Body of pancreas (tissue), 4 donors: ENCODE data around the gene GRIFIN. TPM values are rescaled to one million over a fixed set of nuclear protein-coding genes. Genes with fewer than 3 reads are reported as not detected.

Experiments used
- ATAC-seq: fragments of 150-250 bp; one replicate; pipeline ENCODE4 v1.9.1; 2016
- DNase-seq, 4 donors: peaks; one replicate each; pipeline ENCODE4 v3.0.0-alpha.2; 2019
- H3K27ac ChIP-seq, 4 donors: fragments of 200-600 bp; sonication (generic); 1 replicate in 3 of 4; 2 replicates in 1 of 4; pipeline versions ENCODE4 v1.5.1 to v1.6.1; 2016 to 2019; ENCODE audit warnings: mild to moderate bottlenecking in 1 of 4, mixed read lengths in 1 of 4, moderate library complexity in 1 of 4
- H3K27me3 ChIP-seq, 2 donors: fragments of 200-600 bp; sonication (generic); one replicate each; pipeline ENCODE4 v1.6.0; 2016; ENCODE audit warnings: mild to moderate bottlenecking in 1 of 2
- H3K36me3 ChIP-seq, 2 donors: fragments of 200-600 bp; sonication (generic); replicated peaks in 1 of 2; 2 replicates each; pipeline ENCODE4 v1.5.1; 2016; ENCODE audit warnings: low read depth in 2 of 2; ENCODE audit not compliant: insufficient read depth in 1 of 2
- H3K4me1 ChIP-seq: fragments of 200-600 bp; sonication (generic); one replicate; pipeline ENCODE4 v1.6.0; 2016
- H3K4me3 ChIP-seq, 2 donors: fragments of 200-600 bp; sonication (generic); 1 replicate in 1 of 2; 2 replicates in 1 of 2; pipeline ENCODE4 v1.5.1; 2016 to 2019
- H3K9me3 ChIP-seq, 3 donors: fragments of 200-600 bp; sonication (generic); 1 replicate in 2 of 3; 2 replicates in 1 of 3; pipeline ENCODE4 v1.5.1; 2016
- POLR2A ChIP-seq, 3 donors: fragments of 450-650 bp; IDR thresholded peaks; one replicate each; pipeline ENCODE4 v1.6.1; 2016; ENCODE audit warnings: antibody characterized with exemption in 3 of 3, mild to moderate bottlenecking in 2 of 3
- WGBS, 2 donors: methylation state at CpG; one replicate each; pipeline ENCODE4 v1.1.5; 2017; 5-methylcytosine and 5-hydroxymethylcytosine counted together
- intact Hi-C: fragments of 100-400 bp; cut with DNase I; formaldehyde crosslinking; loops from one replicate; pipeline ENCODE4 v1.15.1; 2023
- total RNA-seq, 2 donors: library from RNA; depleted of rRNA; stranded (reverse); fragments of >200 nt; gene quantifications; one replicate each; pipeline ENCODE4 v1.1.0, GENCODE V29; 2016
- TF ChIP-seq, protein P1 (sequence below), 7 experiments: fragments of 450-650 bp in 4 of 7; fragments of 200-600 bp in 3 of 7; sonication (generic) in 3 of 7; IDR thresholded peaks; one replicate each; pipeline ENCODE4 v1.5.1; 2016 to 2019; ENCODE audit warnings: antibody characterized with exemption in 7 of 7

The GRIFIN gene
- total RNA-seq, 2 donors from 2014 or later, result not detected

- Histone ChIP-seq H3K9me3 (no peaks in the 10 kb centered on the region), H3K27me3 (no peaks in the 10 kb centered on the region), H3K4me3 (no peak overlapping the region), H3K36me3 (no peaks in the 10 kb centered on the region), H3K27ac (no peak overlapping the region), H3K4me1 (peaks cover 27% of the 10 kb centered on the region)
- 80 to 92% methylated on average over 1 to 6 of the region's 6 CpGs for WGBS, 2 donors
- intact Hi-C loops, result no loop called here
- TF ChIP-seq, protein P1, sequence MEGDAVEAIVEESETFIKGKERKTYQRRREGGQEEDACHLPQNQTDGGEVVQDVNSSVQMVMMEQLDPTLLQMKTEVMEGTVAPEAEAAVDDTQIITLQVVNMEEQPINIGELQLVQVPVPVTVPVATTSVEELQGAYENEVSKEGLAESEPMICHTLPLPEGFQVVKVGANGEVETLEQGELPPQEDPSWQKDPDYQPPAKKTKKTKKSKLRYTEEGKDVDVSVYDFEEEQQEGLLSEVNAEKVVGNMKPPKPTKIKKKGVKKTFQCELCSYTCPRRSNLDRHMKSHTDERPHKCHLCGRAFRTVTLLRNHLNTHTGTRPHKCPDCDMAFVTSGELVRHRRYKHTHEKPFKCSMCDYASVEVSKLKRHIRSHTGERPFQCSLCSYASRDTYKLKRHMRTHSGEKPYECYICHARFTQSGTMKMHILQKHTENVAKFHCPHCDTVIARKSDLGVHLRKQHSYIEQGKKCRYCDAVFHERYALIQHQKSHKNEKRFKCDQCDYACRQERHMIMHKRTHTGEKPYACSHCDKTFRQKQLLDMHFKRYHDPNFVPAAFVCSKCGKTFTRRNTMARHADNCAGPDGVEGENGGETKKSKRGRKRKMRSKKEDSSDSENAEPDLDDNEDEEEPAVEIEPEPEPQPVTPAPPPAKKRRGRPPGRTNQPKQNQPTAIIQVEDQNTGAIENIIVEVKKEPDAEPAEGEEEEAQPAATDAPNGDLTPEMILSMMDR (IDR thresholded peaks at IDR 0.05), result no peak
- TF ChIP-seq POLR2A (IDR thresholded peaks at IDR 0.05), result no peak
- DNase-seq, result no peak
- ATAC-seq, result no peak
Measured at GRCh38 chr7:2507917-2508306, 31.7 kb upstream of the GRIFIN start.

GRCh38 chr7:2507208-2507916 is 31.2 kb upstream of the GRIFIN start:
- TF ChIP-seq POLR2A (IDR thresholded peaks at IDR 0.05), result no peak
- TF ChIP-seq, protein P1 (IDR thresholded peaks at IDR 0.05), result no peak
- Histone ChIP-seq H3K27ac (no peak overlapping the region), H3K4me3 (no peak overlapping the region), H3K4me1 (peaks cover 25% of the 10 kb centered on the region), H3K36me3 (no peaks in the 10 kb centered on the region), H3K27me3 (peaks cover 0 to 1% of the 10 kb centered on the region in 2 donors), H3K9me3 (no peaks in the 10 kb centered on the region)
- intact Hi-C loops, result no loop called here
- DNase-seq (no peak), ATAC-seq (no peak)
- 76 to 78% methylated on average over 18 to 24 of the region's 26 CpGs for WGBS, 2 donors

DNA sequence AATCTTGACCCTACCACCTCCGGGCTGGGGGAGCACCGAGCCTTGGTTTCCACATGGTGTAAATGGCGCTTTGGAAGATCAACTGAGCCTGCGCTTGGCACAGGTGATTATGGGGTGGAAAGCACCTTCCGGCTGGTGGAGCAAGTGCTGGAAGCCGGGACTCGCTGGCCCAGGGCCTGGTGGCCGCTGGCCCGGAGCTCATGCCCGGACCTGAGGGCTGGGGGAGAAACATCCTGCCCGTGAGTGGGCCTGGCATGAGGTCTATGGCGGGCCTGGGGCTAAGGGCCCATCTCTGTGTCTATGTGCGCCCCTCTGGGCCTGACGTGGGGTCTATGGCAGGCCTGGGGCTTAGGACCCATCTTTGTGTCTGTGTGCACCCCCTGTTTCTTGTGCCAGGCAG is 29.2 kb upstream of the GRIFIN start:
- 90 to 91% methylated on average over 2 to 14 of the region's 14 CpGs for WGBS, 2 donors
- TF ChIP-seq, protein P1 (IDR thresholded peaks at IDR 0.05), result no peak
- TF ChIP-seq POLR2A (IDR thresholded peaks at IDR 0.05), result no peak
- no peak for DNase-seq

DNA sequence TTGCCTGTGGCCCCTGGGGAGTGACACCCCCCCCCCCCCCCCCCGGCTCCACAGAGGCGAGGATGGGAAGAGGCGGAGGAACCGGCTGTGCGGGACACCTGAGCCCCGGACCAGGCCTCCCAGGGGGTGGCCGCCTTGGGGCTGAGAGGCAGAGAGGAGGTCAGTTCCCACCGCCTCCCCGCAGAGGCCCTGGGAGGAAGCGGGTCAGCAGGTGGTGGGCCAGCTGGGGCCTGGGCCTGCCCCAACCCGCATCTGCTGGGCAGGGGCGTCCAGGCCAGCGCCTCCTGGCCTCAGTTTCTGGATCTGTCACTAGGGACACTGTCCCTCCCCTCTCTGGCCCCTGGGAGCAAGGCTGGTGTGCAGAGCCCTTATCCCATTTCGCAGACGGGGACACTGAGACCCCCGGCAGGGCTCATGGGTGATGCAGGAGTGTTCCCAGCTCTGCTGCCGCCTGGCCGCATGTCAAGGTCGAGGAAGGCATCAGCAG is 28.7 kb upstream of the GRIFIN start:
- ATAC-seq, result no peak
- no peak overlapping the region for H3K27ac ChIP-seq
- H3K36me3 ChIP-seq, result no peaks in the 10 kb centered on the region
- no peak overlapping the region for H3K4me3 ChIP-seq
- WGBS, 2 donors, result 70 to 88% methylated on average over 7 to 15 of the region's 19 CpGs
- intact Hi-C loops, result no loop called here
- H3K4me1 ChIP-seq, result peaks cover 5% of the 10 kb centered on the region
- TF ChIP-seq POLR2A (IDR thresholded peaks at IDR 0.05), result no peak
- TF ChIP-seq, protein P1 (IDR thresholded peaks at IDR 0.05), result no peak
- H3K27me3 ChIP-seq, result peaks cover 0 to 7% of the 10 kb centered on the region in 2 donors
- DNase-seq, result no peak
- H3K9me3 ChIP-seq, result no peaks in the 10 kb centered on the region

More for the DNA sequence above, 29.2 kb upstream of the GRIFIN start:
- Histone ChIP-seq H3K36me3 (no peaks in the 10 kb centered on the region), H3K9me3 (no peaks in the 10 kb centered on the region), H3K4me3 (no peak overlapping the region), H3K4me1 (peaks cover 5% of the 10 kb centered on the region), H3K27me3 (peaks cover 0 to 7% of the 10 kb centered on the region in 2 donors), H3K27ac (no peak overlapping the region)
- intact Hi-C loops, result no loop called here
- no peak for ATAC-seq
